ENCODE measurements around the gene KCP. TPM values are rescaled to one million over a fixed set of nuclear protein-coding genes. Genes with fewer than 3 reads are reported as not detected.

The KCP gene
- total RNA-seq, 1 experiment from 2014 or later: 0.50 TPM

DNA sequence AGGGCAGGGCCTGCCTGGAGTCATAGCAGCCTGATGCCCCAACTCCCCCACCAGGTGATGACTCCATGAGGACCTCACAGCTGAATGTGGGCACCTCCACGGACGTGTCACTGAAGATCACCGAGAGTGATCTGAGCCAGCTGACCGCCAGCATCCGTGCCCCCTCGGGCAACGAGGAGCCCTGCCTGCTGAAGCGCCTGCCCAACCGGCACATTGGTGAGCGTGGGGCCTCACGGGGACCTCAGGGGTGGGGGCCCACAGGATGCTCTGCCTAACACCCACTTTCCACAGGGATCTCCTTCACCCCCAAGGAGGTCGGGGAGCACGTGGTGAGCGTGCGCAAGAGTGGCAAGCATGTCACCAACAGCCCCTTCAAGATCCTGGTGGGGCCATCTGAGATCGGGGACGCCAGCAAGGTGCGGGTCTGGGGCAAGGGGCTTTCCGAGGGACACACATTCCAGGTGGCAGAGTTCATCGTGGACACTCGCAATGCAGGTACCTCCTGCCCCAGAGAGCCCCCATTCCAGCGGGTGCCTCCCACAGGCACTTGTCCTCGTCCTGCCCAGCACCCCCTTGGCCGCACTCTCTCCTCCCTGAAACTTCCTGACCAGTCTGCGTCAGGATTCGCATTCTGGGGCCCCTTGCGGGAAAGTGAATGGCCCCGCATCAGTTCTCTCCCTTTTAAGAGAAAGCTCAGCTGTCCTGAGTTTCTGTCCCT, 57.8 kb downstream of the KCP start:
- H3K9me3 Mint-ChIP-seq (ENCODE audit: unreplicated experiment): no peaks in the 10 kb centered on the region
- no peaks in the 10 kb centered on the region for H3K4me1 Mint-ChIP-seq (ENCODE audit: low read depth, unreplicated experiment)
- Histone ChIP-seq H3K4me1 (no peaks in the 10 kb centered on the region), H3K4me3 (ENCODE audit: low read depth, low read length) (no peak overlapping the region), H3K27me3 (replicated peaks; ENCODE audit: control insufficient read depth, insufficient read depth, low read length) (no peaks in the 10 kb centered on the region), H3K36me3 (ENCODE audit: control insufficient read depth, insufficient read depth, low read length) (no peaks in the 10 kb centered on the region; the same call in 1 of the 2 replicates), H3K9me3 (no peaks in the 10 kb centered on the region)
- POLR2A ChIA-PET: no interaction called here
- H3K4me3 Mint-ChIP-seq (ENCODE audit: unreplicated experiment): no peak overlapping the region
- no TSS peak for BruUV-seq (replicated peaks)
- intact Hi-C loops (cut with micrococcal nuclease; ENCODE audit: unreplicated experiment): no loop called here
- CTCF ChIA-PET: no interaction called here
- H3K36me3 Mint-ChIP-seq (ENCODE audit: insufficient read depth, unreplicated experiment): peaks cover 39% of the 10 kb centered on the region
- TF ChIP-seq, protein P1, sequence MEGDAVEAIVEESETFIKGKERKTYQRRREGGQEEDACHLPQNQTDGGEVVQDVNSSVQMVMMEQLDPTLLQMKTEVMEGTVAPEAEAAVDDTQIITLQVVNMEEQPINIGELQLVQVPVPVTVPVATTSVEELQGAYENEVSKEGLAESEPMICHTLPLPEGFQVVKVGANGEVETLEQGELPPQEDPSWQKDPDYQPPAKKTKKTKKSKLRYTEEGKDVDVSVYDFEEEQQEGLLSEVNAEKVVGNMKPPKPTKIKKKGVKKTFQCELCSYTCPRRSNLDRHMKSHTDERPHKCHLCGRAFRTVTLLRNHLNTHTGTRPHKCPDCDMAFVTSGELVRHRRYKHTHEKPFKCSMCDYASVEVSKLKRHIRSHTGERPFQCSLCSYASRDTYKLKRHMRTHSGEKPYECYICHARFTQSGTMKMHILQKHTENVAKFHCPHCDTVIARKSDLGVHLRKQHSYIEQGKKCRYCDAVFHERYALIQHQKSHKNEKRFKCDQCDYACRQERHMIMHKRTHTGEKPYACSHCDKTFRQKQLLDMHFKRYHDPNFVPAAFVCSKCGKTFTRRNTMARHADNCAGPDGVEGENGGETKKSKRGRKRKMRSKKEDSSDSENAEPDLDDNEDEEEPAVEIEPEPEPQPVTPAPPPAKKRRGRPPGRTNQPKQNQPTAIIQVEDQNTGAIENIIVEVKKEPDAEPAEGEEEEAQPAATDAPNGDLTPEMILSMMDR (IDR thresholded peaks at IDR 0.05; ENCODE audit: insufficient read depth in 1 of 2, low read depth in 1 of 2, low read length in 1 of 2, severe bottlenecking in 1 of 2, unreplicated experiment in 1 of 2): no peak
- no peak for DNase-seq
- no peak overlapping the region for H3K27ac Mint-ChIP-seq (ENCODE audit: unreplicated experiment)
- H3K27me3 Mint-ChIP-seq (ENCODE audit: insufficient read depth, unreplicated experiment): no peaks in the 10 kb centered on the region

GRCh38 chr7:128849804-128850490, 60.6 kb downstream of the KCP start:
- Mint-ChIP-seq H3K27me3 (ENCODE audit: insufficient read depth, unreplicated experiment) (no peaks in the 10 kb centered on the region), H3K36me3 (ENCODE audit: insufficient read depth, unreplicated experiment) (peaks cover 40% of the 10 kb centered on the region), H3K9me3 (ENCODE audit: unreplicated experiment) (no peaks in the 10 kb centered on the region), H3K4me1 (ENCODE audit: low read depth, unreplicated experiment) (no peaks in the 10 kb centered on the region), H3K27ac (ENCODE audit: unreplicated experiment) (no peak overlapping the region), H3K4me3 (ENCODE audit: unreplicated experiment) (no peak overlapping the region)
- DNase-seq: no peak
- ChIA-PET POLR2A (interaction anchor here (1.3 kb wide), 1 partner anchor 13 kb away, joined by 3 read pairs; the partner anchor contains the start of gene ATP6V1F), CTCF (interaction anchor here (1.4 kb wide), 1 partner anchor 13 kb away, joined by 3 read pairs; the partner anchor contains the start of gene ATP6V1F)
- H3K9me3 ChIP-seq: no peaks in the 10 kb centered on the region
- BruUV-seq (replicated peaks): no TSS peak
- H3K27me3 ChIP-seq (replicated peaks; ENCODE audit: control insufficient read depth, insufficient read depth, low read length): no peaks in the 10 kb centered on the region
- TF ChIP-seq, protein P1 (IDR thresholded peaks at IDR 0.05; ENCODE audit: insufficient read depth in 1 of 2, low read depth in 1 of 2, low read length in 1 of 2, severe bottlenecking in 1 of 2, unreplicated experiment in 1 of 2): no peak
- no peaks in the 10 kb centered on the region for H3K4me1 ChIP-seq
- intact Hi-C loops (cut with micrococcal nuclease; ENCODE audit: unreplicated experiment): no loop called here
- no peaks in the 10 kb centered on the region; the same call in 1 of the 2 replicates for H3K36me3 ChIP-seq (ENCODE audit: control insufficient read depth, insufficient read depth, low read length)
- H3K4me3 ChIP-seq (ENCODE audit: low read depth, low read length): no peak overlapping the region

GRCh38 chr7:128849156-128849515, 61.4 kb downstream of the KCP start:
- CTCF ChIA-PET: no interaction called here
- intact Hi-C loops (cut with micrococcal nuclease; ENCODE audit: unreplicated experiment): no loop called here
- no peak for DNase-seq
- Mint-ChIP-seq H3K27ac (ENCODE audit: unreplicated experiment) (no peak overlapping the region), H3K4me3 (ENCODE audit: unreplicated experiment) (no peak overlapping the region), H3K4me1 (ENCODE audit: low read depth, unreplicated experiment) (no peaks in the 10 kb centered on the region), H3K36me3 (ENCODE audit: insufficient read depth, unreplicated experiment) (peaks cover 48% of the 10 kb centered on the region), H3K27me3 (ENCODE audit: insufficient read depth, unreplicated experiment) (no peaks in the 10 kb centered on the region), H3K9me3 (ENCODE audit: unreplicated experiment) (no peaks in the 10 kb centered on the region)
- POLR2A ChIA-PET: no interaction called here
- BruUV-seq (replicated peaks): TSS peak; percentile 16
- no peak overlapping the region for H3K4me3 ChIP-seq (ENCODE audit: low read depth, low read length)
- H3K4me1 ChIP-seq: no peaks in the 10 kb centered on the region
- no peaks in the 10 kb centered on the region for H3K27me3 ChIP-seq (replicated peaks; ENCODE audit: control insufficient read depth, insufficient read depth, low read length)
- TF ChIP-seq, protein P1 (IDR thresholded peaks at IDR 0.05; ENCODE audit: insufficient read depth in 1 of 2, low read depth in 1 of 2, low read length in 1 of 2, severe bottlenecking in 1 of 2, unreplicated experiment in 1 of 2): no peak
- no peaks in the 10 kb centered on the region for H3K9me3 ChIP-seq
- no peaks in the 10 kb centered on the region; the same call in 1 of the 2 replicates for H3K36me3 ChIP-seq (ENCODE audit: control insufficient read depth, insufficient read depth, low read length)

Data from Caco-2 (cell line).